WI38 (cell line): ENCODE data around the gene KCNK4.
"Not testable (repeated sequence)": the region's sequence is repeated elsewhere in the genome, so short reads cannot be mapped to it uniquely, and the experiment has no call there.

ENCODE experiments used
- H3K4me3 ChIP-seq: 2 replicates; pipeline ENCODE4 v1.5.1; 2011; ENCODE audit warnings: low read depth, mild to moderate bottlenecking, control low read depth, low read length
- CTCF ChIP-seq: IDR thresholded peaks from 2 replicates; pipeline ENCODE4 v1.5.1; 2012; ENCODE audit warnings: low read depth, mild to moderate bottlenecking, control low read depth, low read length

The KCNK4 gene

GRCh38 chr11:64318766-64319761 is 28.0 kb downstream of the KCNK4 start:
- H3K4me3 ChIP-seq, result peak overlapping the region; percentile 75
- TF ChIP-seq CTCF, result no peak

DNA sequence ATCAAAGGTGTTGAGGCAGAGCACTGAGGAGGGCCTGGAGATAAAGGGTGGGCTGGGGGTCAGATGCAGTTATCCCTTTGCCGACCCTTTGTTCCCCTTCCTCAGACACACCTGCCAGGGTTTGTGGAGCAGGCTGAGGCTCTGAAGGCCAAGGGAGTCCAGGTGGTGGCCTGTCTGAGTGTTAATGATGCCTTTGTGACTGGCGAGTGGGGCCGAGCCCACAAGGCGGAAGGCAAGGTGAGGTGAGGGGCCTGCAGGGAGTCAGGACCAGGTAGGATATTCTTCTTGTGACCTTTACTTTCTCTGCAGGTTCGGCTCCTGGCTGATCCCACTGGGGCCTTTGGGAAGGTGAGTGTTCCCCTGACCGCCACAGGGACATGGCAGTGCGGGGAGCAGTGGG is 29.5 kb downstream of the KCNK4 start:
- no peak overlapping the region for H3K4me3 ChIP-seq
- TF ChIP-seq CTCF, result no peak

DNA sequence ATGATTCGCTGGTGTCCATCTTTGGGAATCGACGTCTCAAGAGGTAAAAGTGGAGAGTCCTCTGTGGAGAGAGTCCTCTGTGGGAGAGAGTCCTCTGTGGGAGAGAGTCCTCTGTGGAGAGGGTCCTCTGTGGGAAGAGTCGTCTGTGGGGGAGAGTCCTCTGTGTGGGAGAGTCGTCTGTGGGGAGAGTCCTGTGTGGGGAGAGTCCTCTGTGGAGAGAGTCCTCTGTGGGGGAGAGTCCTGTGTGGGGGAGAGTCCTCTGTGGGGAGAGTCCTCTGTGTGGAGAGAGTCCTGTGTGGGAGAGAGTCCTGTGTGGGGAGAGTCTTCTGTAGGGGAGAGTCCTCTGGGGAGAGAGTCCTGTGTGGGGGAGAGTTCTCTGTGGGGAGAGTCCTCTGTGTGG is 29.9 kb downstream of the KCNK4 start:
- H3K4me3 ChIP-seq, result no peak overlapping the region
- TF ChIP-seq CTCF, result no peak

DNA sequence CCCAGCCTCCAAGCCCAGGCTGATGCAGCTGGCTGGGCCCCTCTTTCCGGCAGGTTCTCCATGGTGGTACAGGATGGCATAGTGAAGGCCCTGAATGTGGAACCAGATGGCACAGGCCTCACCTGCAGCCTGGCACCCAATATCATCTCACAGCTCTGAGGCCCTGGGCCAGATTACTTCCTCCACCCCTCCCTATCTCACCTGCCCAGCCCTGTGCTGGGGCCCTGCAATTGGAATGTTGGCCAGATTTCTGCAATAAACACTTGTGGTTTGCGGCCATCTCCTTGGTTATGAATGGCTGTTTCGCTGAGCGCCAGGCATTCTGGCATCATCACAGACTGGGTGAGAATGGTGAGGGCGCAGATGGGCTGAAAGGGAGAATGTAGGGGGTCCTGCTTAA is 30.4 kb downstream of the KCNK4 start:
- H3K4me3 ChIP-seq, result no peak overlapping the region
- no peak for TF ChIP-seq CTCF

DNA sequence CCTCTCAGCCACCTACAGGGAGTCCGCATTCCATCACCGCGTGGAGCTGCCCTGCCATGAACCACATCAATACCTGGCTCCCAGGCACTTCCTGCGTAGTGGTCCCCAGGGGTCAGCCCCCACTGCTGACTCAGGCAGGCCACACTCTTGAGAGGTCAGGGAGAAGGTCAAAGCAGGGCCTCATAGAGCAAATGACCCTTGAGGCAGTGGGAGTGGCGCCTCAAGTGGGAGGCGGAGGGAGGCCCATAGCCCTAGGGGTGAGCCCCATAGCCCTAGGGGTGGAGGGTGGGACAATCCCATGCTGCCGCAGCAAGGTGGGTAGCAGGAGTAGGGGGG is 31.8 kb downstream of the KCNK4 start:
- no peak overlapping the region for H3K4me3 ChIP-seq
- no peak for TF ChIP-seq CTCF

GRCh38 chr11:64323373-64323772 is 32.3 kb downstream of the KCNK4 start:
- no peak overlapping the region for H3K4me3 ChIP-seq
- no peak for TF ChIP-seq CTCF

- H3K4me3 ChIP-seq, result not testable (repeated sequence)
Measured at GRCh38 chr11:64323984-64324383, 32.9 kb downstream of the KCNK4 start.
